IMR-90 (cell line): ENCODE results near the gene MROH2B. TPM values are rescaled to one million over a fixed set of nuclear protein-coding genes. Genes with fewer than 3 reads are reported as not detected.

Experiments
- ATAC-seq: fragments of 200-7000 bp; cut with Tn5 transposase; 2 replicates; pipeline ENCODE4 v1.9.1; 2020; ENCODE audit warnings: low read depth, mild to moderate bottlenecking, moderate library complexity
- BruUV-seq: library from RNA; stranded (reverse); fragments of 400-500 nt; replicated peaks from 2 replicates; lab custom pipeline; 2021; lab: Mats Ljungman, UMichigan
- CTCF ChIA-PET: fragments of 300-600 bp; formaldehyde crosslinking; extraction: SDS; loops from one replicate; lab custom pipeline; 2021; ENCODE audit warnings: antibody characterized with exemption; lab: Yijun Ruan, JAX
- POLR2A ChIA-PET: fragments of 300-600 bp; sonication (Branson Sonifier 250); formaldehyde crosslinking; loops from one replicate; lab custom pipeline; 2022; ENCODE audit warnings: antibody characterized with exemption; ENCODE audit not compliant: unreplicated experiment; lab: Charles Lee
- DNase-seq: peaks from one replicate; pipeline ENCODE4 v3.0.0; 2013
- H2AFZ ChIP-seq: replicated peaks from 2 replicates; pipeline ENCODE3; 2013; ENCODE audit warnings: low read length, mild to moderate bottlenecking; ENCODE audit not compliant: poor library complexity
- H2AK5ac ChIP-seq: 2 replicates; pipeline ENCODE4 v1.6.1; 2013; ENCODE audit warnings: low read depth, low read length, inconsistent platforms
- H2AK9ac ChIP-seq: replicated peaks from 2 replicates; pipeline ENCODE3; 2013; ENCODE audit warnings: mild to moderate bottlenecking, low read depth, low read length, moderate library complexity; ENCODE audit not compliant: poor library complexity
- H2BK120ac ChIP-seq: 2 replicates; pipeline ENCODE4 v1.6.1; 2013; ENCODE audit warnings: low read depth, low read length, inconsistent platforms
- H2BK15ac ChIP-seq: 3 replicates; pipeline ENCODE4 v1.6.1; 2013; ENCODE audit warnings: low read depth, low read length, inconsistent platforms
- H2BK20ac ChIP-seq: 2 replicates; pipeline ENCODE4 v1.6.1; 2013; ENCODE audit warnings: low read depth, mild to moderate bottlenecking, inconsistent platforms, low read length, moderate library complexity
- H2BK5ac ChIP-seq: 2 replicates; pipeline ENCODE4 v1.6.1; 2013; ENCODE audit warnings: mild to moderate bottlenecking, low read depth, low read length, inconsistent platforms; ENCODE audit not compliant: poor library complexity, severe bottlenecking
- H3K14ac ChIP-seq: replicated peaks from 2 replicates; pipeline ENCODE4 v1.6.1; 2013; ENCODE audit warnings: low read depth, low read length, inconsistent platforms
- H3K18ac ChIP-seq: 2 replicates; pipeline ENCODE4 v1.6.1; 2013; ENCODE audit warnings: low read depth, low read length, control low read depth
- H3K23ac ChIP-seq: 2 replicates; pipeline ENCODE4 v1.6.1; 2013; ENCODE audit warnings: low read depth, low read length, inconsistent platforms
- H3K27ac ChIP-seq: 2 replicates; pipeline ENCODE4 v1.5.1; 2013; ENCODE audit warnings: mild to moderate bottlenecking, control low read depth, low read length; ENCODE audit not compliant: insufficient read depth
- H3K27me3 ChIP-seq: 2 replicates; pipeline ENCODE4 v1.6.1; 2013; ENCODE audit warnings: low read length; ENCODE audit not compliant: control insufficient read depth, insufficient read depth
- H3K36me3 ChIP-seq: 2 replicates; pipeline ENCODE4 v1.6.1; 2013; ENCODE audit warnings: low read length, mixed read lengths; ENCODE audit not compliant: control insufficient read depth, insufficient read depth
- H3K4ac ChIP-seq: 2 replicates; pipeline ENCODE4 v1.6.1; 2013; ENCODE audit warnings: low read depth, low read length, inconsistent platforms
- H3K4me1 ChIP-seq: 2 replicates; pipeline ENCODE4 v1.6.1; 2013; ENCODE audit warnings: low read length, mixed read lengths; ENCODE audit not compliant: control insufficient read depth, insufficient read depth
- H3K4me2 ChIP-seq: 2 replicates; pipeline ENCODE4 v1.6.1; 2013; ENCODE audit warnings: low read depth, mild to moderate bottlenecking, control low read depth, low read length, moderate library complexity
- H3K4me3 ChIP-seq: 2 replicates; pipeline ENCODE4 v1.5.1; 2013; ENCODE audit warnings: low read depth, mild to moderate bottlenecking, control low read depth, low read length, moderate library complexity; ENCODE audit not compliant: insufficient read depth
- H3K56ac ChIP-seq: 2 replicates; pipeline ENCODE4 v1.6.1; 2013; ENCODE audit warnings: low read length, inconsistent platforms; ENCODE audit not compliant: insufficient read depth; ENCODE audit errors: extremely low read depth
- H3K79me1 ChIP-seq, 2 experiments: 2 replicates each; pipeline ENCODE4 v1.6.1; 2013; ENCODE audit warnings: low read length in 2 of 2, inconsistent platforms in 1 of 2, low read depth in 1 of 2
- H3K9ac ChIP-seq: 2 replicates; pipeline ENCODE4 v1.6.1; 2013; ENCODE audit warnings: low read depth, low read length, control low read depth
- H3K9me1 ChIP-seq: 2 replicates; pipeline ENCODE4 v1.6.1; 2013; ENCODE audit warnings: low read length, inconsistent platforms; ENCODE audit not compliant: insufficient read depth
- H3K9me3 ChIP-seq: 2 replicates; pipeline ENCODE4 v1.6.1; 2013; ENCODE audit warnings: low read length; ENCODE audit not compliant: control insufficient read depth, insufficient read depth
- H4K20me1 ChIP-seq: 2 replicates; pipeline ENCODE4 v1.6.1; 2013; ENCODE audit warnings: low read length, inconsistent platforms; ENCODE audit not compliant: insufficient read depth
- H4K5ac ChIP-seq: 2 replicates; pipeline ENCODE4 v1.6.1; 2013; ENCODE audit warnings: mild to moderate bottlenecking, low read depth, low read length, control low read depth
- H4K8ac ChIP-seq, 2 experiments: 2 replicates each; pipeline ENCODE4 v1.6.1; 2013; ENCODE audit warnings: low read depth in 2 of 2, low read length in 2 of 2, control low read depth in 1 of 2, inconsistent platforms in 1 of 2
- H4K91ac ChIP-seq: 2 replicates; pipeline ENCODE4 v1.6.1; 2013; ENCODE audit warnings: low read depth, low read length, inconsistent platforms; ENCODE audit not compliant: insufficient read depth
- MAFK ChIP-seq: IDR thresholded peaks from 2 replicates; pipeline ENCODE4 v1.6.1; 2012; ENCODE audit warnings: low read depth, low read length, improper control_type of control experiment
- MXI1 ChIP-seq: IDR thresholded peaks from 2 replicates; pipeline ENCODE4 v1.6.1; 2012; ENCODE audit warnings: low read depth, mild to moderate bottlenecking, low read length, moderate library complexity, borderline replicate concordance
- WGBS, 2 experiments: methylation state at CpG; one replicate each; pipeline versions ENCODE4 v1.1.5 to v1.1.7; 2013; ENCODE audit warnings: missing lambda C conversion rate in 2 of 2; ENCODE audit not compliant: insufficient read length in 1 of 2; ENCODE audit errors: extremely low coverage in 2 of 2; 5-methylcytosine and 5-hydroxymethylcytosine counted together
- dilution Hi-C: fragments of 300-500 bp; cut with HindIII; formaldehyde crosslinking; loops from one replicate; pipeline ENCODE4 v1.14.3; 2018; ENCODE audit warnings: low sequenced_read_pairs; ENCODE audit not compliant: unreplicated experiment
- in situ Hi-C: fragments of 300-500 bp; cut with MboI; formaldehyde crosslinking; loops from 3 replicates; pipeline ENCODE4 v1.14.3; 2019; ENCODE audit warnings: low sequenced_read_pairs, inconsistent platforms, mixed read lengths
- intact Hi-C: fragments of 100-400 bp; cut with micrococcal nuclease; formaldehyde crosslinking; loops from 2 replicates; pipeline ENCODE4 v1.10.0; 2022
- polyA plus RNA-seq, 3 experiments: library from polyadenylated mRNA; depleted of rRNA; stranded (reverse); fragments of >200 nt; gene quantifications; 2 replicates each; pipeline ENCODE4 v1.2.3, GENCODE V29; 2012; ENCODE audit warnings: low replicate concordance in 1 of 3
- total RNA-seq: library from RNA; depleted of rRNA; stranded (reverse); fragments of >200 nt; gene quantifications from 2 replicates; pipeline ENCODE4 v1.2.3, GENCODE V29; 2012
- TF ChIP-seq, protein P1 (sequence below): fragments of 150-350 bp; IDR thresholded peaks from 2 replicates; pipeline ENCODE4 v1.6.1; 2017; ENCODE audit warnings: mild to moderate bottlenecking, antibody characterized with exemption, low read length, low read depth

MROH2B gene
- total and polyA plus RNA-seq, 2 of the 4 experiments (the other 2 are of a cell fraction) = not detected

DNA sequence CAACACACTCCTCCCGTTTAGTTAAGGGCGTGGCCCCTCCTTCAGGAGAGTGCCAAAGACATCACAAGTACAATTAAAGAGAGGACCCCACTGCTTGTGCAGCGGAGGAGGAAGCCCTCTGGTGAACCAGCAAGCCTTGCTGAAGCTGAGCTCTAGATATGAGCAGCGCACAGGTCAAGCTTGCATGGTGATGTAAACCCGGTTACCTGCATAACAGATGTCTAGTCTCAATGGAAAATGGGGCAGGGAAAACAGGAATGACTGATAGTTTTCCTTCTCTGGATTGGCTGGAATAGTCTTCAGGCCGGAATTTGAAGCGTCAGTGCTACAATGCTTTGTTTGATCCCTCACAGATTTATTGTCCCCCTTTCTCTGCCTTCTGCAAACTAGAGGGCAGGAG lies 66.2 kb downstream of the MROH2B start:
- H4K5ac ChIP-seq = no peak overlapping the region
- H3K4ac ChIP-seq = no peak overlapping the region
- H4K8ac ChIP-seq = no peak overlapping the region
- no peak overlapping the region for H3K14ac ChIP-seq
- H3K79me1 ChIP-seq = no peaks in the 10 kb centered on the region
- 93% methylated on average over 2 of the region's 7 CpGs; no CpG with 5 or more reads in 1 of the 2 experiments for WGBS, 2 experiments
- in situ Hi-C loops = no loop called here
- H4K91ac ChIP-seq = no peak overlapping the region
- H3K23ac ChIP-seq = no peak overlapping the region
- no peak for DNase-seq
- no peaks in the 10 kb centered on the region for H3K27me3 ChIP-seq
- H2BK5ac ChIP-seq = no peak overlapping the region
- dilution Hi-C loops = no loop called here
- H2BK120ac ChIP-seq = no peak overlapping the region
- peak overlapping the region; percentile 23 for H2AK9ac ChIP-seq
- CTCF ChIA-PET = interaction anchor here (0.6 kb wide), 1 partner anchor 254 kb away, joined by 3 read pairs; no protein-coding TSS in a partner anchor
- ATAC-seq = no peak
- no peaks in the 10 kb centered on the region for H3K9me1 ChIP-seq
- intact Hi-C loops = no loop called here
- no peak overlapping the region for H3K4me3 ChIP-seq
- BruUV-seq = no TSS peak
- no peak overlapping the region for H2AFZ ChIP-seq
- no peak overlapping the region for H3K4me2 ChIP-seq
- no peak overlapping the region for H3K27ac ChIP-seq
- H3K9ac ChIP-seq = no peak overlapping the region
- no peak overlapping the region for H3K56ac ChIP-seq
- H3K36me3 ChIP-seq = no peaks in the 10 kb centered on the region
- H3K9me3 ChIP-seq = no peaks in the 10 kb centered on the region
- no peak overlapping the region for H2BK15ac ChIP-seq
- H4K20me1 ChIP-seq = no peaks in the 10 kb centered on the region
- no peak overlapping the region for H2AK5ac ChIP-seq
- H3K4me1 ChIP-seq = no peaks in the 10 kb centered on the region
- no peak overlapping the region for H2BK20ac ChIP-seq
- POLR2A ChIA-PET = interaction anchor here (1.0 kb wide), 1 partner anchor 17 kb away, joined by 3 read pairs; no protein-coding TSS in a partner anchor
- no peak for TF ChIP-seq MXI1
- TF ChIP-seq, protein P1, sequence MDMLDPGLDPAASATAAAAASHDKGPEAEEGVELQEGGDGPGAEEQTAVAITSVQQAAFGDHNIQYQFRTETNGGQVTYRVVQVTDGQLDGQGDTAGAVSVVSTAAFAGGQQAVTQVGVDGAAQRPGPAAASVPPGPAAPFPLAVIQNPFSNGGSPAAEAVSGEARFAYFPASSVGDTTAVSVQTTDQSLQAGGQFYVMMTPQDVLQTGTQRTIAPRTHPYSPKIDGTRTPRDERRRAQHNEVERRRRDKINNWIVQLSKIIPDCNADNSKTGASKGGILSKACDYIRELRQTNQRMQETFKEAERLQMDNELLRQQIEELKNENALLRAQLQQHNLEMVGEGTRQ = no peak
- no peak for TF ChIP-seq MAFK
- H3K18ac ChIP-seq = no peak overlapping the region
